ENCODE results near the gene ANKRD30B.
"Not testable (repeated sequence)": the region's sequence is repeated elsewhere in the genome, so short reads cannot be mapped to it uniquely, and the experiment has no call there.

Gene ANKRD30B, protein sequence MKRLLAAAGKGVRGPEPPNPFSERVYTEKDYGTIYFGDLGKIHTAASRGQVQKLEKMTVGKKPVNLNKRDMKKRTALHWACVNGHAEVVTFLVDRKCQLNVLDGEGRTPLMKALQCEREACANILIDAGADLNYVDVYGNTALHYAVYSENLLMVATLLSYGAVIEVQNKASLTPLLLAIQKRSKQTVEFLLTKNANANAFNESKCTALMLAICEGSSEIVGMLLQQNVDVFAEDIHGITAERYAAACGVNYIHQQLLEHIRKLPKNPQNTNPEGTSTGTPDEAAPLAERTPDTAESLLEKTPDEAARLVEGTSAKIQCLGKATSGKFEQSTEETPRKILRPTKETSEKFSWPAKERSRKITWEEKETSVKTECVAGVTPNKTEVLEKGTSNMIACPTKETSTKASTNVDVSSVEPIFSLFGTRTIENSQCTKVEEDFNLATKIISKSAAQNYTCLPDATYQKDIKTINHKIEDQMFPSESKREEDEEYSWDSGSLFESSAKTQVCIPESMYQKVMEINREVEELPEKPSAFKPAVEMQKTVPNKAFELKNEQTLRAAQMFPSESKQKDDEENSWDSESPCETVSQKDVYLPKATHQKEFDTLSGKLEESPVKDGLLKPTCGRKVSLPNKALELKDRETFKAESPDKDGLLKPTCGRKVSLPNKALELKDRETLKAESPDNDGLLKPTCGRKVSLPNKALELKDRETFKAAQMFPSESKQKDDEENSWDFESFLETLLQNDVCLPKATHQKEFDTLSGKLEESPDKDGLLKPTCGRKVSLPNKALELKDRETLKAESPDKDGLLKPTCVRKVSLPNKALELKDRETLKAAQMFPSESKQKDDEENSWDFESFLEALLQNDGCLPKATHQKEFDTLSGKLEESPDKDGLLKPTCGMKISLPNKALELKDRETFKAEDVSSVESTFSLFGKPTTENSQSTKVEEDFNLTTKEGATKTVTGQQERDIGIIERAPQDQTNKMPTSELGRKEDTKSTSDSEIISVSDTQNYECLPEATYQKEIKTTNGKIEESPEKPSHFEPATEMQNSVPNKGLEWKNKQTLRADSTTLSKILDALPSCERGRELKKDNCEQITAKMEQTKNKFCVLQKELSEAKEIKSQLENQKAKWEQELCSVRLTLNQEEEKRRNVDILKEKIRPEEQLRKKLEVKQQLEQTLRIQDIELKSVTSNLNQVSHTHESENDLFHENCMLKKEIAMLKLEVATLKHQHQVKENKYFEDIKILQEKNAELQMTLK (N-terminal part only)

DNA sequence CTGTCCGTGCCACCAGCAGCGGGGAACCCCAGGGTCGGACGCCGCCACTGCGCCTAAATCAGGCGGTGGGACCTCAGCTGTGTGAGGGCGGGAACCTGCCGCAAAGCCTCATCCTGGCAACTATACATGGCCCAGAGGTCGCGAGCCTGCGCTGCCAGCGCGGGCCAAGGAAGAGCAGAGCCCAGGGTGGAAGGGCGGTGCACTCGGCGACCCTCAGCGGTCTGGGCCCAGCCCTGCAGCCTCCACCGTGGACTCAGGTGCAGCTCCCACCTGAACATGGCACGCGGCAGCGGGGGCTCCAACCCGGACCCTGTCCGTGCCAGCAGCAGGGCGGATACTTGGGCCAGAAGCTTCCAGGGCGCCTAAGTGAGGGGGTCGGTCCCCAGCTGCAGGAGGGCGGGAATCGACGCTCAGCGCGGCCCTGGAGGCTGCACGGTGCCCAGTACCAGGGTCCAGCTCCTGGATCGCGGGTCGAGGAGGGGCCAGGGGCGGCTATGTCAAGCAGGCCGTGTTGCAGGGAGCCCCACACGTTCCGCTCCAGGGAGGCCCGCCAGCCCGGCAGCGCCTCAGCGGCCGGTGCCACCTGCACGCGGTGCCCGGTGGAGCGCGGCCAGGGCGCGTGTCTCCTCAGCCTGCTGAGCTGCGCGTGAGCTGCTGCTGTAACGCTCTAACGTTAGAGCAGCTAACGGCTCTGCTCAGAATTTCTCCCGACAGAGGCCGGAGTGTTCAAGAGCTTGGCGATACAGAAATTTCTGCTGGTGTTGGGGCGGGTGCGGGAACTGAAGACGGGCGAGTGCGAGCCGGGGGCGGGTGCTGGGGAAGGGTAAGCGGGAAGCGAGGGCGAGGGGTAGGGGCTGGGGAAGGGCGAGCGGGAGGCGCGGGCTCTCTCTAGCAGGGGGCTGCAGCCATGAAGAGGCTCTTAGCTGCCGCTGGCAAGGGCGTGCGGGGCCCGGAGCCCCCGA, at the start of gene ANKRD30B:
ANKRD30B (plus strand) TSS at position 660 of the 962 bp plus-strand sequence; CDS start at position 908, 248 bp downstream.
- no peak for DNase-seq (ENCODE audit: low read depth, low spot score)

DNA sequence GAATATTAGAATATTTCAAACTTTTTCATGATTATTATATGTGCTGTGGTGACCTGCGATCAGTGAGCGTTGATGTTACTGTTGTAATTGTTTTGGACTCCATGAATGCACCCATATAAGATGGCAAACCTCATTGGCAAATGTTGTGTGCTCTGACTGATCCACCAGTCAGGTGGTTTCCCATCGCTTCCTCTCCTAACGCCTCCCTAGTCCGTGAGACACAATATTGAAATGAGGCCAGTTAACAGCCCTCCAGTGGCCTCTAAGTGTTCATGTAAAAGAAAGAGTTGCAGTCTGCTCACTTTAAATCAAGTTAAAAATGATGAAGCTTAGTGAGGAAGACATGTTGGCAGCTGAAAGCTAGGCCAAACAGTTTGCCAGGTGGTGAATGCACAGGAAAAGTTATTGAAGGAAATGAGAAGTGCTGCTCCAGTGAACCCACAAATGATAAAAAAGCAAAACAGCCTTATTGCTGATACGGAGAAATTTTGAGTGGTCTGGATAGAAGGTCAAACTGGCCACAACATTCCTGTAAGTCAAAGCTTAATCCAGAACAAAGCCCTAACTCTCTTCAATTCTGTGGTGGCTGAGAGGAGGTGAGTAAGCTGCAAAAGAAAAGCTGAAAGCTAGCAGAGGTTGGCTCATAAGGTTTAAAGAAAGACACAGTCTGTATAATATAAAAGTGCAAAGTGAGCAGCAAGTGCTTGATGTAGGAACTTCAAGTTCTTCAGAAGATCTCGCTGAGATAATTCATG, 46.5 kb upstream of the ANKRD30B start:
- DNase-seq (ENCODE audit: low read depth, low spot score): not testable (repeated sequence)

DNA sequence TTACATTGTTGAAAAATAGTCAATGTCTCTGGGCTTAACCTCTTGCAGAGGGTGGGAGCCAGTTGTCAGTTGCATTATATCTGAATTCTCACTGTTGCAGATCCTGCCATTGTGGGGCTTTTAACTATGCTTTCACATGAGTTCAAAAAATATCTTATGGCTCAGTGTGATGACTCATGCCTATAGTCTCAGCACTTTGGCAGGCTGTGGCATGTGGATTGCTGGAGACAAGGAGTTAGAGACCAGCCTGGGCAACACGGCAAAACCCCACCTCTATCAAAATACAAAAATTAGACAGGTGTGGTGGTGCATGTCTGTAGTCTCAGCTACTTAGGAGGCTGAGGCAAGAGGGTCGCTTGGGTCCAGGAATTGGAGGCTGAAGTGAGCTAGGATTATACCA, 38.2 kb upstream of the ANKRD30B start:
- not testable (repeated sequence) for DNase-seq (ENCODE audit: low read depth, low spot score)

DNA sequence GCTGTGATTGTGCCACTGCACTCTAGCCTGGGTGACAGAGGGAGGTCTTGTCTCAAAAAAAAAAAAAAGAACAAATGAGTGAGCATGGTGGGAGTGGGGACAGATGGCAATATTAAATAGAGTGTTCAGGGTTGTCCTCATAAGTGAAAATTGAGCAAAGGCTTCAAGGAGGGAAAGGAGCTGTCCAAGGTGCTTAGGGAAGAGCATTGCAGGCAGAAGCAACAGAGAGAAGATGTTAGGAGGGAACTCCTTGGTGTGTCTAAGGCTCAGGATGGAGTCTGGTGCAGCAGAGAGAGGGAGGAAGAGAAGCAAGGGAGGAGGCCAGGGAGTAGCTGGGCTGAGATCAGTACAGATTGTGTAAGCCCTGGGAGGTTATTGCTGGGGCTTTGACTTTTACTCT, 26.4 kb upstream of the ANKRD30B start:
- not testable (repeated sequence) for DNase-seq (ENCODE audit: low read depth, low spot score)

DNA sequence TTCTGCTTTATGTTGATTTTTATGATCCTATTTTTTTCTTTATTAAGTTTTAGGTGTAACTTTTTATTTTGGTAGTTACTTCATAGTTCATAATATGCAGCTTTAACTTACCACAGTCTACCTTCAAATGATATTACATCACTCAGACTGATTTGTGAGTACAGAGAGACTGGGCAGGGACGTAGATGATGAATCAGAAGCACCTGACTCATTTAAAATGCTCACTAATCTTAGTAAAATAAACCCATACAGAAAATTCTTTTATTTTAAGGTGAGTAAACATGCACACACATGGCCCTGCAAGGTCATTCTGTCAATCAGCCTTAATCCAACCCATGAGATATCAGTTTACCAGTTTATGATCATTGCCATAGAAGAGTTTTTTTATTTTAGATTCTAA, 8.9 kb upstream of the ANKRD30B start:
- DNase-seq (ENCODE audit: low read depth, low spot score): not testable (repeated sequence)

DNA sequence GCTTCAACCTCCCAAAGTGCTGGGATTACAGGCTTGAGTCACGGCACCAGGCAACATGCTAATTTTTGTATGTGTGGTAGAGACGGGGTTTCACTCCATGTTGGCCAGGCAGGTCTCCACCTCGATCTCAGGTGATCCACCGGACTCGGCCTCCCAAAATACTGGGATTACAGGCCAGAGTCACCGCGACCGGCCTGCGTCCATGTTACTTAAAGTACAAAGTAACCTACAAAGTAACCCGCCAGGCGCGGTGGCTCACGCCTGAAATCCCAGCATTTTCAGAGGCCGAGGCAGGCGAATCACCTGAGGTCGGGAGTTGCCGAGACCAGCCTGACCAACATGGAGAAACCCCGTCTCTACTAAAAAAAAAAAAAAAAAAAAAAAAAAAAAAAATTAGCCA, 1.1 kb upstream of the ANKRD30B start:
- DNase-seq (ENCODE audit: low read depth, low spot score): no peak

DNA sequence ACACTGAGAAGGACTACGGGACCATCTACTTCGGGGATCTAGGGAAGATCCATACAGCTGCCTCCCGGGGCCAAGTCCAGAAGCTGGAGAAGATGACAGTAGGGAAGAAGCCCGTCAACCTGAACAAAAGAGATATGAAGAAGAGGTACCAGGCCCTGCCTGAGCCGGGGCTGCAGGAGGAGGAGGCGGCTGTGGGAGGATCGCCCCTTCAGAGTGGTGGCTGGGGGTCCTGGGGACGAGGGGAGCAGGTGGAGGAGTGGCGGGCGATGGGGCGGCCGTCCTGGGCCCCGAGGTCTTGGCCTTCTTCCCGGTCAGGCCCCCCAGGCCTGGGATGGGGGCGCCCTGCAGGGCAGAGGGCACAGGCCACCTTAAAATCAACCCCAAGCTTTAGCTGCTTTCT, 524 bp downstream of the ANKRD30B start:
- no peak for DNase-seq (ENCODE audit: low read depth, low spot score)

DNA sequence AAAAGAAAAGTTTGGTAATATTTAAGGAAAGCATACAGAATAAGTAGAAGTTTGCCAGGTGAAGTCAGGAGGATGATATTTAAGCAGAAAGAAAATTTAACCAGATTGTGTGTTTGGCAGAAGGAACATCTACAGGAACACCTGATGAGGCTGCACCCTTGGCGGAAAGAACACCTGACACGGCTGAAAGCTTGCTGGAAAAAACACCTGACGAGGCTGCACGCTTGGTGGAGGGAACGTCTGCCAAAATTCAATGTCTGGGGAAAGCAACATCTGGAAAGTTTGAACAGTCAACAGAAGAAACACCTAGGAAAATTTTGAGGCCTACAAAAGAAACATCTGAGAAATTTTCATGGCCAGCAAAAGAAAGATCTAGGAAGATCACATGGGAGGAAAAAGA, 15.6 kb downstream of the ANKRD30B start:
- not testable (repeated sequence) for DNase-seq (ENCODE audit: low read depth, low spot score)

DNA sequence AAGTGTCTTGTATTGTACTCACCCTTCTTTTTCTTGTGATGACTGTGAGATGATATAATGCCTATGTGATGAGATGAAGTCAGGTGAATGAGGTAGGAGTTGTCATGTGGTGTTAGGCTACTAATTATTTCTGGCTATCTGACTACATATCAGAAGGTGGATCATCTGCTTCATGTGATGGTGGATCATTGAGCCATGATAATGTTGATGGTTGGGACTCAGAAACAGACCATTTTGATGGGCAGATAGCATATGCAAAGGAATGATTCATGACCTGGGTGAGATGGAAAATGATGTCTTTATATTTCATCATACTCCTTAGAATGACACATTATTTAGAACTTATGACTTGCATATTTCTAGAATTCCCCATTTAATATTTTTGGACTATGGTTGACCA, 19.5 kb downstream of the ANKRD30B start:
- no peak for DNase-seq (ENCODE audit: low read depth, low spot score)

DNA sequence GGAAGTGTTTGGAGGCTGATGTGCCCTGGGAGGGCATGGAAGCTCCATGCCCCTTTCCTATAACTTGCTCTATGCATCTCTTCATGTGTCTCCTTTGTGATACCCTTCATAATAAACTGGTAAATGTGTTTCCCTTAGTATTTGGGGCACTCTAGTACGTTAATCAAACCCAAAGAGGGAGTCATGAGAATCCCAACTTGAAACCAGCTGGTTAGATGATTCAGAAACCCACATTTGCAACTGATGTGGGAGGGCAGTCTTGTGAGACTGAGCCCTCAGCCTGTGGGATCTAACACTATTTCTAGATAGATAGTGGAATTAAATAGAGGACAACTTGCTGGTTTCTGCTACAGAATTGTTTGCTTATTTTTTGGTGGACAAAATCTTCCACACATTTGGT, 20.3 kb downstream of the ANKRD30B start:
- no peak for DNase-seq (ENCODE audit: low read depth, low spot score)

DNA sequence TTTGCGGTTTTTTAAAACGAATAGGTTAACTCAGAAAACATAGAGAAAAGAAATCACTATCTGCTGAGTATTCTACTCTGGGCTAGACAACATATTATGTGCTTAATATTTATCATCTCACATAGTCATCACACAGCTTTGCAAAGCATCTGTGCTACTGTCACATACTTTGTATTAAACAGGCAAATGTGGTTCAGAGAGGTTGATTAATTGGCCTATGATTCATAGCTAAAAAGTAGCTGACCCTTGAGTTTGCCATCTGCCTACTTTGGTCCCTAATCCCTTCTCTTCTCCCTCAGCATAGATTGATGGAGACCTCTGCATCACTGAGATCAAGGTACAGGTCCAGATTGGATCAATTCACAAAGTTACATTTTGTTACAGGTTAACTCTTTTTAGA, 21.4 kb downstream of the ANKRD30B start:
- DNase-seq (ENCODE audit: low read depth, low spot score): no peak

DNA sequence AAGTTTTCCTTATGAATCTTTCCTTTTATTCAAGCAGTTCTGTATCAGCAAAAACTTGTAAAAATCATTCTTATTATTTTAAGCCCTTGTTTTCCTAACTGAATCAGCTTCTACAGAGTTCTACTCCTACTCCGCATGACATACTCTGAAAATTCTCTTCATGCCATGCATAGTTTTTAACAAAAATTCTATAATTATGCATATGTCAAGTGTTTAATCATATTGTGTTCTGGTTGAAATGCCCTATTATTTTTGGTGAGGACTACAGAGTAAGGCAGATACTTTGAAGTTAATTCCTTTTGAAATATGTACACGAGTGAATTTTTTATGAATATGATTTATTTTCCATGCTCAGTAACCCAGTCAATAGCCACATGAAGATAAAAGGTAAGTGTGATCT, 28.8 kb downstream of the ANKRD30B start:
- no peak for DNase-seq (ENCODE audit: low read depth, low spot score)

DNA sequence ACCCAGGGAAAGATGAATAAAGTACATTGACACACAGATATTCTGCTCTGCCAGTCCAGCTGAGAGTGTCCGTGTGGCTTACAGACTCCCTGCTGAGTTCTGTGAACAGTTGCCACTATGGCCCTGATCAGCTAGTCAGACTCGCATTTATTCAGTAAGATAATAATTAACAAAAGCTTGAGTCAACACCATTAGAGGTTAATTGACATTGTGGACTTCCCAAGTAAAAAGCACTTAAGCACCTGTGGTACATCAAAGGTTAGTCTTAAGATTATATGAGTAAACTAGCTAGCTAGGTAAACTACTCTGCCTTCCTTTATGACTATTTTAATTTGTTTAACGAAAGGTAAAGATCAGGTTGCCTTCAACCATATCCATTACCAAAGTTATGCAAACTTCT, 33.7 kb downstream of the ANKRD30B start:
- DNase-seq (ENCODE audit: low read depth, low spot score): no peak

DNA sequence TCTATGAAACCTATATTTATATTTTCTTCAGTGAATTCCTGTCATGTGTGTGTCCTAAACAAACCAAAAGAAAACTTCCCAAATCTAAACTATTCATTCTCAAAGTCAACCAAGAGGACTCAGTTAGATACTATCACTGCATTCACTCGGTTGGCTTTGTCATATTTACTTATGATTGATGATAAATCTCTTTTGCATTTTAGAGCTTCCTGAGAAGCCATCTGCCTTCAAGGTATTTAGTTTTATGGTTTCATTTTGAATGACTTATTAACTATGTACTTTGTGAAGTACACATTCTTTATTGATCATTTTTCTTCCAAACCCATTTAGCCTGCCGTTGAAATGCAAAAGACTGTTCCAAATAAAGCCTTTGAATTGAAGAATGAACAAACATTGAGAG, 36.2 kb downstream of the ANKRD30B start:
- no peak for DNase-seq (ENCODE audit: low read depth, low spot score)

DNA sequence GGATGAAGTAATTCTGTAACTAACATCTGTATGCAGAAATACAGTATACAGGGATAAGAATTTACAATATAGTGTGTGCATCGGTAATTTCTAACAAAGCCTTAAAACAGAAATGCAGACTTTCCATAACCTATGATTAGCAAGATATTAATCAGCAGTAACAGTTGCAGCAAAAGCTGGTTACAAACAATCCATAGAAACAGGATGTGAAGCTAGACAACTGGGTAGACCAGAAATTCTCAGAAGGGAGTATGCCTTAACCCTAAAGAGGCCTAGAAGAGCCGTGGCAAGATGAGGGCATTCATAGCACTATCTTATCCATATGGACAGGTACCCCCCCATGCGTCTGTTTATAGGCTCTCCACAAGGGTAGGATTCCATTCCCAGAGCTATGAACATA, 48.9 kb downstream of the ANKRD30B start:
- DNase-seq (ENCODE audit: low read depth, low spot score): not testable (repeated sequence)

DNA sequence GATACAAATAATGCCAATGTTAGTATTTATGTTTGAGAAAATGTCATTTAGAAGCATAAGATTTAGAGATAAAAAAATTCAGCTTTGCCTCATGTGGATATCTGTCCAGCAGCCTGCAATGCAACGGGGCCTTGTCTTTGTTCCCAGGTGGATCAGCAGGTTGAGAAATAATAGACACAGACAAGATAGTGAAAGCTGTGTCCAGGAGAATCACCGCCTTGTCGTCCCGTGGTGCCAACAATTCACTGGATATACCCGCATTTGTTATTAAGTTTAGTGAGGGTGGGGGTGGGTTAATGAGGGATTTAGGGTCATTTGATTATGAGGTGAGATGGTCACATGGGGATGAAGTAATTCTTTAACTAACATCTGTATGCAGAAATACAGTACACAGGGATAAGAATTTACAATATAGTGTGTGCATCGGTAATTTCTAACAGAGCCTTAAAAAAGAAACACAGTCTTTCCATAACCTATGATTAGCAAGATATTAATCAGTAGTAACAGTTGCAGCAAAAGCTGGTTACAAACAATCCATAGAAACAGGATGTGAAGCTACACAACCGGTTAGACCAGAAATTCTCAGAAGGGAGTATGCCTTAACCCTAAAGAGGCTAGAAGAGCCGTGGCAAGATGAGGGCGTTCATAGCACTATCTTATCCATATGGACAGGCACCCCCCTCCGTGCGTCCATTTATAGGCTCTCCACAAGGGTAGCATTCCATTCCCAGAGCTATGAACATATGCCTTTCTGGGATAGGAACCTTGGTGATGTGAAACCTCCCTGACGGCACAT, 50.2 kb downstream of the ANKRD30B start:
- DNase-seq (ENCODE audit: low read depth, low spot score): not testable (repeated sequence)

DNA sequence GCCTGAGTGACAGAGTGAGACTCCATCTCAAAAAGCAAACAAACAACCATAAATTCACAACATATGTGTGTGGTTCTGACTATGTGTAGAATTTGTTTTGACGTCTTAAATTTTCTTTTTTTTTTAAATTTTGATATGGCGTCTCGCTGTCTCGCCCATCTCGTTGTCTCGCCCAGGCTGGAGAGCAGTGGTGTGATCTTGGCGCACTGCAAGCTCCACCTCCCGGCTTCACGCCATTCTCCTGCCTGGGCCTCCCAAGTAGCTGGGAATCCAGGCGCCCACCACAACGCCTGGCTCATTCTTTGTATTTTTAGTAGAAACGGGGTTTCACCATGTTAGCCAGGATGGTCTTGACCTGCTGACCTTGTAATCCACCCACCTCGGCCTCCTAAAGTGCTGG, 63.1 kb downstream of the ANKRD30B start:
- not testable (repeated sequence) for DNase-seq (ENCODE audit: low read depth, low spot score)

DNA sequence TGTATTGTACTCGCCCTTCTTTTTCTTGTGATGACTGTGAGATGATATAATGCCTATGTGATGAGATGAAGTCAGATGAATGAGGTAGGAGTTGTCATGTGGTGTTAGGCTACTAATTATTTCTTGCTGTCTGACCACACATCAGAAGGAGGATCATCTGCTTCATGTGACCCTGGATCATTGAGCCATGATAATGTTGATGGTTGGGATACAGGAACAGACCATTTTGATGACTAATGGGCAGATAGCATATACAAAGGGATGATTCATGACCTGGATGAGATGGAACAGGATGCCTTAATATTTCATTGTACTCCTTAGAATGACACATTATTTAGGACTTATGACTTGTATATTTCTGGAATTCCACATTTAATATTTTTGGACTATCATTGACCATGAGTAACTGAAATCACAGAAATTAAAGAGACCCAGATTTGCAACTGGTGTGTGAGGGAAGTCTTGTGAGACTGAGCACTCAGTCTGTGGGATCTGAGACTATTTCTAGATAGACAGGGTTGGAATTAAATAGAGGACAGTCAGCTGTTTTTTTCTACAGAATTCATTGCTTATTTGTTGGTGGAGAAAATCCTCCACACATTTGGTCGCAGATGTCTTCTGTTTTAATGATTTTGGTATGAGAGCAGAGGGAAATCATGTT, 79.1 kb downstream of the ANKRD30B start:
- not testable (repeated sequence) for DNase-seq (ENCODE audit: low read depth, low spot score)

DNA sequence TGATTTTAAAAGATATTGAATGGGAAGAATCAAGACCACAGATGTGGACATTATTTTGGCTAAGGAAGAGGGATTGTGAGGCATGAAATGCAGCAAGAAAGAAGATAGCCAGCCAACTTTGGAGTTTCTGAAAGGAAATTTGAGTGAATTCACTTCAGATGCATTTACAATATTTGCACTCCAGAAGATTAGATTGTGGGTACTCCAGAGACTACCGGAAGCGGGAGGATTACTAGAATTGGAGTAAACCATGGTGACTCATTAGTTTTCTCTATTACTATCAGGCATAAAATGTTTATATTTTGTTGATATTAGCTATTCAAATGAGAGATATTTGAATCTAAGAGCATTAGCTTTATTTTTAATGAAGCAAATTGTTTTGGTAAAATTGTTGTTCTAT, 93.6 kb downstream of the ANKRD30B start:
- DNase-seq (ENCODE audit: low read depth, low spot score): not testable (repeated sequence)

Measured in activated naive CD8-positive, alpha-beta T cell treated with anti-CD3 and anti-CD28 coated beads, Interleukin-2, amount 50 U/mL, for 16 hours (primary cell).